ENCODE measurements around the gene SEMA6A.

GRCh38 chr5:116468583-116468982 is 106.0 kb downstream of the SEMA6A start:
- TF ChIP-seq CTCF (IDR thresholded peaks at IDR 0.05) (no peak), POLR2A (IDR thresholded peaks at IDR 0.05) (no peak)
